AG04450 (cell line): ENCODE data around the gene ZNF562. TPM values are rescaled to one million over a fixed set of nuclear protein-coding genes. Genes with fewer than 3 reads are reported as not detected.

ENCODE experiments used
- CTCF ChIA-PET: fragments of 300-600, 350-600 bp; formaldehyde crosslinking; extraction: SDS; loops from one replicate; lab custom pipeline; 2022; ENCODE audit warnings: antibody characterized with exemption, inconsistent platforms; lab: Charles Lee
- POLR2A ChIA-PET: fragments of 350-600 bp; formaldehyde crosslinking; extraction: SDS; loops from one replicate; lab custom pipeline; 2021; ENCODE audit warnings: antibody characterized with exemption, inconsistent platforms; lab: Yijun Ruan, JAX
- DNase-seq: peaks from one replicate; pipeline ENCODE4 v3.0.0-alpha.2; 2011; ENCODE audit warnings: low read depth, low spot score
- H3K27ac ChIP-seq: one replicate; pipeline ENCODE4 v1.5.1; 2012; ENCODE audit warnings: low read depth, low read length, control low read depth
- H3K27me3 ChIP-seq: one replicate; pipeline ENCODE4 v1.6.0; 2012; ENCODE audit warnings: low read length; ENCODE audit not compliant: control insufficient read depth, insufficient read depth
- H3K4me3 ChIP-seq: 2 replicates; pipeline ENCODE4 v1.5.1; 2011; ENCODE audit warnings: mild to moderate bottlenecking, low read depth, low read length, control low read depth
- H3K9me3 ChIP-seq: 2 replicates; pipeline ENCODE4 v1.5.1; 2012; ENCODE audit warnings: low read length; ENCODE audit not compliant: control insufficient read depth, insufficient read depth
- CTCF ChIP-seq: IDR thresholded peaks from 2 replicates; pipeline ENCODE4 v1.5.1; 2011; ENCODE audit warnings: low read depth, low read length, control low read depth, inconsistent platforms
- polyA plus RNA-seq: library from polyadenylated mRNA; depleted of rRNA; stranded (reverse); fragments of >200 nt; gene quantifications from 2 replicates; pipeline ENCODE4 v1.2.3, GENCODE V29; 2011; rRNA removed

The ZNF562 gene
- polyA plus RNA-seq, 1 experiment, result 17.0 TPM

GRCh38 chr19:9608912-9609311 lies 66.0 kb downstream of the ZNF562 start:
- no peak for DNase-seq
- CTCF ChIA-PET, result no interaction called here
- Histone ChIP-seq H3K27me3 (no peaks in the 10 kb centered on the region), H3K4me3 (no peak overlapping the region), H3K27ac (no peak overlapping the region), H3K9me3 (peaks cover 44% of the 10 kb centered on the region)
- TF ChIP-seq CTCF, result no peak
- POLR2A ChIA-PET, result interaction anchor here (0.6 kb wide), 1 partner anchor 191 kb away, joined by 4 read pairs; no protein-coding TSS in a partner anchor

- ChIA-PET CTCF (no interaction called here), POLR2A (no interaction called here)
- DNase-seq, result no peak
- H3K9me3 ChIP-seq, result peaks cover 14% of the 10 kb centered on the region
- H3K27me3 ChIP-seq, result no peaks in the 10 kb centered on the region
- TF ChIP-seq CTCF, result no peak
- no peak overlapping the region for H3K27ac ChIP-seq
- H3K4me3 ChIP-seq, result no peak overlapping the region
These were observed 77.9 kb downstream of the ZNF562 start for GRCh38 chr19:9597027-9597426.

Other genes with a start within 250 kb of the ZNF562 start
- gene ZNF266, start 239.5 kb downstream of the ZNF562 start, polyA plus RNA-seq, result 21.3 and 29.0 TPM in 2 replicates
- 1.9 and 2.1 TPM in 2 replicates for gene ZNF560, start 176.5 kb downstream of the ZNF562 start, polyA plus RNA-seq
- 13.2 and 15.4 TPM in 2 replicates for gene ZNF426, start 136.5 kb downstream of the ZNF562 start, polyA plus RNA-seq
- 5.3 and 6.1 TPM in 2 replicates for gene ZNF121, start 90.6 kb downstream of the ZNF562 start, polyA plus RNA-seq
- gene ZNF561, start 53.9 kb downstream of the ZNF562 start, polyA plus RNA-seq, result 31.3 and 39.3 TPM in 2 replicates
- 8.3 and 9.2 TPM in 2 replicates for gene ZNF846, start 93.6 kb upstream of the ZNF562 start, polyA plus RNA-seq
- 23.6 and 28.6 TPM in 2 replicates for gene FBXL12, start 144.0 kb upstream of the ZNF562 start, polyA plus RNA-seq
- gene UBL5, start 152.8 kb upstream of the ZNF562 start, polyA plus RNA-seq, result 591 and 734 TPM in 2 replicates
- gene PIN1, start 160.2 kb upstream of the ZNF562 start, polyA plus RNA-seq, result 33.6 and 42.7 TPM in 2 replicates